ENCODE measurements around the gene PRTFDC1. TPM values are rescaled to one million over a fixed set of nuclear protein-coding genes. Genes with fewer than 3 reads are reported as not detected.

Gene PRTFDC1
- total and polyA plus RNA-seq, 2 of the 8 experiments (the other 6 are each of a cell fraction or from before 2014, with no cell fraction given): 5.9 to 6.6 TPM

- TF ChIP-seq CTBP2 (IDR thresholded peaks at IDR 0.05; ENCODE audit: borderline replicate concordance, insufficient read depth, insufficient read length, low read length): no peak
- TF ChIP-seq SAP30 (IDR thresholded peaks at IDR 0.05; ENCODE audit: insufficient read depth, insufficient replicate concordance, low read length): no peak
- no peak for TF ChIP-seq SP1 (IDR thresholded peaks at IDR 0.05; ENCODE audit: low read depth, low read length)
- TF ChIP-seq CHD7 (IDR thresholded peaks at IDR 0.05; ENCODE audit: insufficient replicate concordance, low read length): no peak
- no peak for TF ChIP-seq CEBPB (IDR thresholded peaks at IDR 0.05; ENCODE audit: low read depth, low read length)
- TF ChIP-seq CBX8 (IDR thresholded peaks at IDR 0.05; ENCODE audit: borderline replicate concordance, low read depth, low read length): no peak
Measured at GRCh38 chr10:24824536-24824935, 127.9 kb downstream of the PRTFDC1 start (continued).

Measured in H1 (cell line).